GM19043 (cell line): ENCODE results near the gene SERF1A.
"Not testable (repeated sequence)": the region's sequence is repeated elsewhere in the genome, so short reads cannot be mapped to it uniquely, and the experiment has no call there.

Source experiments
- ATAC-seq: cut with Tn5 transposase; IDR thresholded peaks from one replicate; pipeline ENCODE4 v1.9.1; 2021; ENCODE audit warnings: low read depth; ENCODE audit not compliant: unreplicated experiment

SERF1A gene

DNA sequence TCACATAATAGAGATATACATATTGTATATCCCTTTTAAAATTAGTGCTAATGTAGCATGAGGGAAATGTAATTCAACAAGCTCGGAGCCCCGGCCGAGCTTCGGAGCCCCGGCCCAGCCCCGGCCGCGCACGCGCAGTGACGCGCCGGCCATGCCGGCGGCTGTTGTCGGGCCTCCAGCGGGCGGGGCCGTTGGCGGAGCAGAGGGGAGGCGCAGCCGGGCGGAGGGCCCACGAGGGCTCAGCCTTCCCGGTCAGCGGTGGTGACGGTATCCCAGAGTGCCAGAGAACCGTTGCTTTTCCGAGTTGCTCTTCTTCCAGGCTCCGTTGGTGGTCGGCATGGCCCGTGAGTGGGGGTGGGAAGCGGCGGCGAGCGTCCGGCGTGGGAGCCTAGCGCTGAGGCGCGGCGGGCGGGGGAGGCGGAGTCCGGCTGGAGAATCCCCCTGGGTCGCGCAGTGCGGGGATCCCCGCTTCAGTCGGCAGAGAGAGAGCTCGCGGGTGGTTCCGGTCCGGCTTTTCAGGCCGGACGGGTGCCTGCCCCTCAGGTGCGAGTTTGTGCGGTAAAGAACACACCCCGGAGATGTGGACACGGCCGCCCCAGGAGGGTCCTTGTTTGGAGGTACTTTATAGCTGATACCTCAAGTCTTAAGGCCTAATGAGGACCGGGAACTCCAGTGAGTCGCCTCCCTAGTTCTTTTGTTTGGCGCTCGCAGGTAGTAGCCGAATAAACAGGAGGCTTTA lies at the start of gene SERF1A:
Gene SERF1A, plus strand, starts transcription at position 137 of the 739 bp plus-strand sequence. Its CDS starts 201 bp downstream, at position 338.
- peak; percentile 82 for ATAC-seq

DNA sequence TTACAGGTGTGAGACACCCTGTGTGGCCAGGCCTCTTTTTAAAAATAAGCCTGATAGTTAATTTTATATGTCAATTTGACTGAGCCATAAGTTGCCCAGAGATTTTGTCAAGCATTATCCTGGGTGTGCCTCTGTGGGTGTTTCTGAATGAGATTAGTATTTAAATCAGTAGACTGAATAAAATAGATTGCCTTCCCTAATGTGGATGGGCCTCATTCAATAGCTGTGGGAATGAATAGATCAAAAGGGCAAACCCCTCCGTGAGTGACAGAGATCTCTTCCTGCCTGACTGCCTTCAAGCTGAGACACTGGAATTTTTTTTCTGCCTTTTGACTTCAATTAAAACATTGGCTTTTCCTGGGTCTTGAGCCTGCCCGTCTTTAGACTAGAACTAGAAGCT lies 33.7 kb upstream of the SERF1A start:
- ATAC-seq: not testable (repeated sequence)

DNA sequence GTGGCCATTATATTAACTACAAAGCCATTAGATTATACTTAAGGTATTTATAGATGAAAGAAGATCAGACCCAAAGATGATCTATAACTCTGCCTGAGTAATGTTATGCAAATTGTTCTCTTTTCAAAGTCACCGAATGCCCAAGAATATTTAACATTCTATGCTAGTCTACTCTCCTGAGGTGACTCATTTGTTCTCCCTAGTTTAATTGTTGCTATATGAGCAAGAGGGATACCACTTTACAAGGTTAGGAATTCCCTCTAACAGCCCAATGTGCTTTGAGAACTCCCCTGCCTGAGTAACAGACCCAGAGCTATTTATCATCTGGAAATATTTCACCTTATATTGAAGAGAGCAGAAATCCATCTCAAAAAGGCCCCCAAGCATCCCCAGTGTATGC lies 29.8 kb upstream of the SERF1A start:
- ATAC-seq: not testable (repeated sequence)

DNA sequence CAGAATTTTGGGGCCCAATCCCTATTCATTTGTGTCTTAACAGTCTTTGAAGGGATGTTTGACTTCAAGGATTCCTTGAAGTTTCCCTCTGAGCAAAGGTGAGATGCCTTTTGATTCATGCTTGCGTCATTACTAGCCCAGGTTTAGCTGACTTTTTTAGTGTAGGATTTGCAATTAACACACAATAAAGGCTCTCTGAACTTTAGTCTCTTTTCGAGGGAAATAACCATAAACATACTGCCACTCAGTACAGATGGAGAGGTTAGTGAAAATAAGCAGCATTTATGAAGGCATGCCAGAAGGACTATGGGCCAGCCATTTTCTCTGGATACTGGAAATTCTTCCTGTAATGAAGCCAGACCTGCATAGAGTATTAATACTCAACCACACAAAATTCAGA lies 4.4 kb upstream of the SERF1A start:
- not testable (repeated sequence) for ATAC-seq

DNA sequence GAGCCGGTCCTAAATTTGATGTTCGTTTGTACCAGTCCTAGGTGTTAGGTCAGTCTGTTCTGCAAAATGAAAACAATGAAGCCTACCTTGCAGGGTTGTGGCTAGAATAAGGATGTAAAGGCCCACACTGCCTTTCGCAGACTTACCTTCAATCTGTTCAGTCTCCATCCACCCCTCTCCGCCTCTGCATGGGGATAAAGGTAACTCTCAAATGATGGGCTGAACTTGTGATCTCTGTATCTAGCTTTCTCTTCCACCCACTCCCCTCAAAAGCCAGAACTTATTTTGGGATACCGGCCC lies 753 bp downstream of the SERF1A start:
- ATAC-seq: peak; percentile 12

DNA sequence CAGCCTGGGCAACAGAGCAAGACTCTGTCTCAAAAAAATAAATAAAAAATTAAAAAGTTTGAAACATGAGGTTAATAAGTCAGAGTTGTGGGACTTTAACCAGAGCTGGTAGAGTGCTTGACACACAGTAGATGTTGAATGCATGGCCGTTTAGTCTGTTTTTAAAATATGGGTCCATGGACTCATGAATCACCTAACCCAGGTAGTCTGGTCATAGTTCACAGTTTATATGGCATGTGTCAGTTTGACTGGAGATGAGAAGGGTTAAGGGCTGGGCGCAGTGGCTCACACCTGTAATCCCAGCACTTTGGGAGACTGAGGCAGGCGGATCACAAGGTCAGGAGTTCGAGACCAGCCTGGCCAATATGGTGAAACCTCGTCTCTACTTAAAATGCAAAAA lies 6.2 kb downstream of the SERF1A start:
- not testable (repeated sequence) for ATAC-seq

DNA sequence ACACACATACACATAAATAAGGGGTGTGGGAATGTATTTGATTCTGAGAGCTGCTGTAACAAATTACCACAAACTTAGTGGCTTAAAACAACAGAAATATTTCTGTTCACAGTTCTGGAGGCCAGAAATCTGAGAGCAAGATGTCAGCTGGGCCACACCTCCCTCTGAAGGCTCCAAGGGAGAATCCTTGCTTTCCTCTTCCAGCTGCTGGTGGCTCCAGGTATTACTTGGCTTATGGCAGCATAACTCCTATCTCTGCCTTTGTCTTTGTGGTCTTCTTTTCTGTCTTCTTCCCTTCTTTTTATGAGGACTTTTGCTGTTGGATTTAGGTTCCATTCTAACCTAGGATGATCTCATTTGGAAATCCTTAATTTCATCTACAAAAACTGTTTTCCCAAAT lies 16.4 kb downstream of the SERF1A start:
- not testable (repeated sequence) for ATAC-seq

DNA sequence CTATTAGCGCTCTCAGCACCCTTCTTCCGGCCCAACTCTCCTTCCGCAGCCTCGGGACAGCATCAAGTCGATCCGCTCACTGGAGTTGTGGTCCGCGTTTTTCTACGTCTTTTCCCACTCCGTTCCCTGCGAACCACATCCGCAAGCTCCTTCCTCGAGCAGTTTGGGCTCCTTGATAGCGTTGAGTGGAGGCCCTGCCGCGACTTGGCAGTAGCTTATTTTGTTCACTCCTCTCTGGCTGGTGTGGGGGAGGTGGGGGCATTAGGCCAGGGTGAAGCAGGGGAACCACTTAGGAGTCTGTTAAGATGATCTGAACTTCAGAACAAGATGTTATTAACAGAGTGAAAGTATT lies 24.7 kb downstream of the SERF1A start:
- ATAC-seq: not testable (repeated sequence)

DNA sequence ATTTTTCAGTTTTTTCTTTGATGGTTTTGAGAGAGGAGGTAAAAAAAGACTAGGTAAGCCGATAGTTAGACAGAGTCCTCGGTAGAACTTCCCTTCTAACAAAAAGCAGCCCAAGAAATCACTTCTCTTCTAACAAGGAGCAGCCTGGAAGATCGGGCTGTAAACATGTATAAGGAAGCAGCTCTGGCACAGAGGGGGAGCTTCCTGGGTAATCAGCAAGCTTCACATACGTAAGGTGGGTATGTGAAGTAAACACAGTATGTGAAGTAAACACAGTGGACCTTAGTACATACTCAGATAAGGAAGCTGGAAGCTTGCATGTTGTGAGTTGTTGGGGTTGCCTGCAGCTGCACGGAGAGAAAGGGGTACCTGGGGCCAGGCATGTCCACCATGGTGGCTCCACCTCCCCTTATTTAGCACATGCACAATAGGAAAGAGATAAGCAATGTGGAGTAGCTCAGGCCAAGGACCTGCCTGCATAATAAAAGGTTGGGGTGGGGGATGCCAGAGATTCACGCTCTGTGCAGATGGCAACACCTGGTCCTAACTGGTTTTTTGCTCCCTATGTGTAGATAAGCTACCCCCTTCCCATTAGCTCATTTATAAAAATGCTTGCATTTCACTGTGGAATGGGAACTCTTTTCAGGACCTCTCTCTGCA lies 31.4 kb downstream of the SERF1A start:
- ATAC-seq: not testable (repeated sequence)

DNA sequence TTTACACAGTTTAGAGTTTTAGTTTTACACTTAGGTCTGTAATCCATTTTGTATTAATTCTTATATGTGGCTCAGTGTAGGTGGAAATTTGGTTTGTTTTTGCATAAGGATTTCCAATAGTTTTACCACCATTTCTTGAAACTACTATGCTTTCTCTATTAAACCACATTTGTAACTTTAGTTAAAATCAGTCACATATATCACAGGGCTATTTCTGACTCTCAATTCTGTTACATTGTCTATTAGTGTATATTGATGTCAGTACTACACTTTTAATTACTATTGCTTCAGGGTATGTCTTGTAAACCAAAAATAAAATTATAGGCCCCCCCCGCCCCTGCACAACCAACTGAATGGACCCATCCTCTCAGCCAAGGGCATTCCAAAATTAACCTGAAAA lies 32.1 kb downstream of the SERF1A start:
- ATAC-seq: not testable (repeated sequence)

DNA sequence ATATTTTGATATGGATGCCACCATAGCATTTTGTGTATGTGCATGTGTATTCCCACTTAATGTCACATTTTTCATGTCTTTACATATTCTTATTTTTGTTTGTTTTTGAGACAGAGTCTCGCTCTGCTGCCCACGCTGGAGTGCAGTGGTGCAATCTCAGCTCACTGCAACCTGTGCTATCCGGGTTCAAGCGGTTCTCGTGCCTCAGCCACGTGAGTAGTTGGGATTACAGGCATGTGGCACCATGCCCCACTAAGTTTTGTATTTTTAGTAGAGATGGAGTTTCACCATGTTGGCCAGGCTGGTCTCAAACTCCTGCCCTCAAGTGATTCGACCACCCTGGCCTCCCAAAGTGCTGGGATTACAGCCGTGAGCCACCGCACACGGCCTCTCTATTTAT lies 52.6 kb downstream of the SERF1A start:
- not testable (repeated sequence) for ATAC-seq
